ENCODE results near the gene GALNT2. TPM values are rescaled to one million over a fixed set of nuclear protein-coding genes. Genes with fewer than 3 reads are reported as not detected.

The GALNT2 gene
- total RNA-seq, 1 donor from 2014 or later = 31.9 TPM

- no peaks in the 10 kb centered on the region for H3K27me3 ChIP-seq (ENCODE audit: control insufficient read depth, insufficient read depth, low read length)
- DNase-seq (ENCODE audit: low read depth) = no peak
- H3K4me3 ChIP-seq (ENCODE audit: low read depth, low read length) = no peak overlapping the region
- FAIRE-seq = no peak
- TF ChIP-seq CTCF (IDR thresholded peaks at IDR 0.05; ENCODE audit: insufficient read depth, low read length, severe bottlenecking) = no peak
- no peaks in the 10 kb centered on the region for H3K36me3 ChIP-seq (ENCODE audit: control insufficient read depth, insufficient read depth, low read length)
Measured at GRCh38 chr1:230211436-230212145, 144.6 kb downstream of the GALNT2 start.

GRCh38 chr1:230212405-230212936 lies 145.4 kb downstream of the GALNT2 start:
- Histone ChIP-seq H3K36me3 (ENCODE audit: control insufficient read depth, insufficient read depth, low read length) (no peaks in the 10 kb centered on the region), H3K27me3 (ENCODE audit: control insufficient read depth, insufficient read depth, low read length) (no peaks in the 10 kb centered on the region), H3K4me3 (ENCODE audit: low read depth, low read length) (no peak overlapping the region)
- TF ChIP-seq CTCF (IDR thresholded peaks at IDR 0.05; ENCODE audit: insufficient read depth, low read length, severe bottlenecking) = no peak
- FAIRE-seq (no peak), DNase-seq (ENCODE audit: low read depth) (no peak)

DNA sequence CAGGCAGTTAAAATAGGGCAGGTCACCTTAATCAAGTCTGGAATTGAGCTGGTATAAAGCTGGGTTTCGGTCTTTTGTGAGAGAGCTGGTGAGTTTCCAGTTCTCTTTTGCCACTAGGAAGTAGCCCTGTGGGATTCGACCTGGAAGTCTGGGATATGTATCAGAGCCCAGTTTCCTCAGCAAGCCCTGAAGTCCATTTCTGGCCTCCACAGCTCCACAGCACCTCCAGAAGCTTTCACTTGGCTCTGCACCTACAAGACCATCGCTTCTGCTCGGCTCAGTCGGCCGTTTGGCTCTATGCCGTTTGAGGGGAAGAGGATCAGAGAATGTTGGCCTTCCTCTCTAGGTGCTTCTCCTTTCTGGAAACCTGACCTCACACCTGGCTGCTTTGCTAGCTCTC lies 148.0 kb downstream of the GALNT2 start:
- H3K4me3 ChIP-seq (ENCODE audit: low read depth, low read length) = no peak overlapping the region
- TF ChIP-seq CTCF (IDR thresholded peaks at IDR 0.05; ENCODE audit: insufficient read depth, low read length, severe bottlenecking) = peak; percentile 25
- FAIRE-seq (no peak), DNase-seq (ENCODE audit: low read depth) (no peak)
- H3K27me3 ChIP-seq (ENCODE audit: control insufficient read depth, insufficient read depth, low read length) = no peaks in the 10 kb centered on the region
- H3K36me3 ChIP-seq (ENCODE audit: control insufficient read depth, insufficient read depth, low read length) = no peaks in the 10 kb centered on the region

DNA sequence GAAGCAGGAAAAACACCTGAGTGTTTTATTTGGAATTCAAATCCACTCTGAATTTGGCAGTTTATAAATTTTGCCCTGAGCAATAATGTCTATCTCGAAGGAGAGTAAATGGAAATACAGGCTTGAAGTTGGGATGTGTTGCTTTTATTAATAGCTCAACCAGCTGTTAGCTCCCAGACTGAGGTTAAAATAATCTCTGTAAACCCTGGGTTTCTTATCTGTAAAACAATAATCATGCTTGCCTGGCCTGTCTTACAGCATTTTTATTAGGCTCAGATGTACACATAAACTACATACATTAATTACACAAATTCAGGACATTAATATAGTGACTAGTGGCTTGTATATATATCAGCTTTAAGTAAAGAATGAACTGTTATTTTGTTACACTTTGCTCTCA lies 148.5 kb downstream of the GALNT2 start:
- FAIRE-seq (no peak), DNase-seq (ENCODE audit: low read depth) (no peak)
- no peak for TF ChIP-seq CTCF (IDR thresholded peaks at IDR 0.05; ENCODE audit: insufficient read depth, low read length, severe bottlenecking)
- H3K36me3 ChIP-seq (ENCODE audit: control insufficient read depth, insufficient read depth, low read length) = no peaks in the 10 kb centered on the region
- no peak overlapping the region for H3K4me3 ChIP-seq (ENCODE audit: low read depth, low read length)
- H3K27me3 ChIP-seq (ENCODE audit: control insufficient read depth, insufficient read depth, low read length) = no peaks in the 10 kb centered on the region

DNA sequence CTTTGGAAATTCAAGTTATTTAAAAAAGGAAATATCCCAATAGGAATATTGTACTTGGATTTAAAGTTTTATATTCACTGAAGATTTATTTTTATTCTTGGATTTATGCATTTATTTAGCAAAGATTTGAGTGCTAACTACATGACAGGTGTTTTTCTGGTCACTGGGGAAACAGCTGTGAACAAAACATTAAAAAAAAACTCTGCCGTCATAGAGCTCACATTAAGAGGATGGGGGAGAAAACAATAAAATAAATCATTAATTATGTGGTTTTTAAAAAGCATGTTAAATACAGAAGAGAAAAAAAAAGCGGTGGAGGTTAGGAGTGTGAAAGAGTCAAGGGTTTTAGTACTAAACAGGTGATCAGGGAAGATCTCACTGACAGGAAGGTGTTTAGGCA lies 149.9 kb downstream of the GALNT2 start:
- no peak for FAIRE-seq
- TF ChIP-seq CTCF (IDR thresholded peaks at IDR 0.05; ENCODE audit: insufficient read depth, low read length, severe bottlenecking) = no peak
- Histone ChIP-seq H3K36me3 (ENCODE audit: control insufficient read depth, insufficient read depth, low read length) (no peaks in the 10 kb centered on the region), H3K27me3 (ENCODE audit: control insufficient read depth, insufficient read depth, low read length) (no peaks in the 10 kb centered on the region), H3K4me3 (ENCODE audit: low read depth, low read length) (no peak overlapping the region)
- DNase-seq (ENCODE audit: low read depth) = no peak

DNA sequence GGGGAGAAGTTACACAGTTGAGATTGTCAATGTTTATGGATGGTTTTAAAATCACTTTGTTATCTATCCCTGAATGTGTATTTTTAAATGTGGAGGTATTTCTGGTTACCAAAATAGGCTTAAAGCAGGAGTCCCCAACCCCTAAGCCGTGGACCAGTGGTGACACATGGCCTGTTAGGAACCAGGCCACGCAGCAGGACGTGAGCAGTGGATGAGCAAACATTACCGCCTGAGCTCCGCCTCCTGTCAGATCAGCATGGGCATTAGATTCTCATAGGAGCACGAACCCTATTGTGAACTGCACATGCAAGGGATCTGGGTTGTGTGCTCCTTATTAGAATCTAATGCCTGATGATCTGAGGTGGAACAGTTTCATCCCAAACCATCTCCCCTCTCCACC lies 151.6 kb downstream of the GALNT2 start:
- Histone ChIP-seq H3K4me3 (ENCODE audit: low read depth, low read length) (no peak overlapping the region), H3K36me3 (ENCODE audit: control insufficient read depth, insufficient read depth, low read length) (no peaks in the 10 kb centered on the region), H3K27me3 (ENCODE audit: control insufficient read depth, insufficient read depth, low read length) (no peaks in the 10 kb centered on the region)
- no peak for DNase-seq (ENCODE audit: low read depth)
- FAIRE-seq = no peak
- TF ChIP-seq CTCF (IDR thresholded peaks at IDR 0.05; ENCODE audit: insufficient read depth, low read length, severe bottlenecking) = no peak
